HG03095 (cell line): ENCODE data around the gene DNAJB12.
A peak's percentile ranks its signal among the peaks of the same experiment; 100 is the strongest.
"Not testable (repeated sequence)": the region's sequence is repeated elsewhere in the genome, so short reads cannot be mapped to it uniquely, and the experiment has no call there.

Source experiments
- ATAC-seq: cut with Tn5 transposase; IDR thresholded peaks from one replicate; pipeline ENCODE4 v1.9.1; 2021; ENCODE audit warnings: moderate library complexity; ENCODE audit not compliant: unreplicated experiment

DNAJB12 gene

GRCh38 chr10:72354356-72355213 lies at the start of gene DNAJB12:
TSS of gene DNAJB12 (minus strand) at chr10:72354919. CDS start at chr10:72354897, 22 bp downstream.
- ATAC-seq, result peak; percentile 52

- ATAC-seq, result not testable (repeated sequence)
These were observed 40.9 kb upstream of the DNAJB12 start for GRCh38 chr10:72395581-72395980.

GRCh38 chr10:72392571-72392970 lies 37.9 kb upstream of the DNAJB12 start:
- no peak for ATAC-seq

- ATAC-seq, result no peak
These were observed 36.0 kb upstream of the DNAJB12 start for GRCh38 chr10:72390764-72391163.

- ATAC-seq, result no peak
These were observed 35.0 kb upstream of the DNAJB12 start for GRCh38 chr10:72389716-72390115.

GRCh38 chr10:72389014-72389413 lies 34.3 kb upstream of the DNAJB12 start:
- ATAC-seq, result no peak

- ATAC-seq, result no peak
These were observed 33.3 kb upstream of the DNAJB12 start for GRCh38 chr10:72388062-72388461.

- no peak for ATAC-seq
These were observed 32.3 kb upstream of the DNAJB12 start for GRCh38 chr10:72386916-72387586.

- ATAC-seq, result no peak
These were observed 31.0 kb upstream of the DNAJB12 start for GRCh38 chr10:72385724-72386123.

- ATAC-seq, result not testable (repeated sequence)
These were observed 30.3 kb upstream of the DNAJB12 start for GRCh38 chr10:72384982-72385381.

- no peak for ATAC-seq
These were observed 25.1 kb upstream of the DNAJB12 start for GRCh38 chr10:72379776-72380175.

GRCh38 chr10:72379062-72379461 lies 24.3 kb upstream of the DNAJB12 start:
- no peak for ATAC-seq

GRCh38 chr10:72375585-72375984 lies 20.9 kb upstream of the DNAJB12 start:
- no peak for ATAC-seq

- no peak for ATAC-seq
These were observed 20.5 kb upstream of the DNAJB12 start for GRCh38 chr10:72375173-72375572.

- ATAC-seq, result no peak
These were observed 15.5 kb upstream of the DNAJB12 start for GRCh38 chr10:72370201-72370722.

GRCh38 chr10:72367301-72367960 lies 12.7 kb upstream of the DNAJB12 start:
- no peak for ATAC-seq

- no peak for ATAC-seq
These were observed 10.6 kb upstream of the DNAJB12 start for GRCh38 chr10:72365106-72365895.

GRCh38 chr10:72364239-72364777 lies 9.6 kb upstream of the DNAJB12 start:
- peak; percentile 70 for ATAC-seq

- no peak for ATAC-seq
These were observed 2.3 kb upstream of the DNAJB12 start for GRCh38 chr10:72356987-72357386.

- no peak for ATAC-seq
These were observed 1.4 kb upstream of the DNAJB12 start for GRCh38 chr10:72356115-72356514.
